GM18873 (cell line): ENCODE results near the gene FRMPD4.

Experiments
- ATAC-seq: cut with Tn5 transposase; IDR thresholded peaks from one replicate; pipeline ENCODE4 v1.9.1; 2021; ENCODE audit warnings: mild to moderate bottlenecking, moderate library complexity, moderate number of reproducible peaks; ENCODE audit not compliant: unreplicated experiment, low FRiP score

FRMPD4 gene

GRCh38 chrX:12711435-12712040, 573.3 kb downstream of the FRMPD4 start:
- no peak for ATAC-seq

DNA sequence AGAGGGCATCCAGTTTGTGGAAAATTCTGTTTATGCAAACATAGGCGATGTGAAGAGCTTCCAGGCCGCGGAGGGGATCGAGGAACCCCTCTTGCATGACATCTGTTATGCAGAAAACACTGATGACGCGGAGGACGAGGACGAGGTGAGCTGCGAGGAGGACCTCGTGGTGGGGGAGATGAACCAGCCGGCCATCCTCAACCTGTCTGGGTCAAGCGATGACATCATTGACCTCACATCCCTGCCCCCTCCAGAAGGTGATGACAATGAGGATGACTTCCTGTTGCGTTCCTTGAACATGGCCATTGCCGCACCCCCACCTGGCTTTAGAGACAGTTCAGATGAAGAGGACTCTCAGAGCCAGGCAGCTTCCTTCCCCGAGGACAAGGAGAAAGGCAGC, 578.3 kb downstream of the FRMPD4 start:
- ATAC-seq = no peak

- ATAC-seq = no peak
These were observed 581.6 kb downstream of the FRMPD4 start for GRCh38 chrX:12719837-12720236.

GRCh38 chrX:12721042-12721441, 582.8 kb downstream of the FRMPD4 start:
- no peak for ATAC-seq

DNA sequence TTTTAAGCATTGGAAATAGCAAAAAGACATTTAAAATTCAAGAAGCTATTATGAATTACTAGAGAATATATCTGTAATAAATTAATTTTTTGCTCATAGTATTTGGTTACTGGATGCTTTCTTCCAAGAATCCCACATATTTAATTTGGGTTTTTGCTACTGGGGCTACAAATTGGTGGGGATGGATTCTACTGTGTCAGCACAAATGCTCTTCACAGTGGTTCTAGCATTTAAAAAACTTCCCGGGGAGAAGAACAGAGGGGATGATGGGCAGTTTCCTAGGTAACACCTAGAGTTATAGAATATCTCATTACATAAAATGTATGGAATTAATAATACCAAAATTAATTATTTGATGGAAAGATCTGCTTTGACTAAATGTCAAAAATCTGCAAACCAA, 584.0 kb downstream of the FRMPD4 start:
- no peak for ATAC-seq

GRCh38 chrX:12741416-12741815, 603.1 kb downstream of the FRMPD4 start:
- ATAC-seq = no peak

- no peak for ATAC-seq
These were observed 609.2 kb downstream of the FRMPD4 start for GRCh38 chrX:12747433-12747832.

DNA sequence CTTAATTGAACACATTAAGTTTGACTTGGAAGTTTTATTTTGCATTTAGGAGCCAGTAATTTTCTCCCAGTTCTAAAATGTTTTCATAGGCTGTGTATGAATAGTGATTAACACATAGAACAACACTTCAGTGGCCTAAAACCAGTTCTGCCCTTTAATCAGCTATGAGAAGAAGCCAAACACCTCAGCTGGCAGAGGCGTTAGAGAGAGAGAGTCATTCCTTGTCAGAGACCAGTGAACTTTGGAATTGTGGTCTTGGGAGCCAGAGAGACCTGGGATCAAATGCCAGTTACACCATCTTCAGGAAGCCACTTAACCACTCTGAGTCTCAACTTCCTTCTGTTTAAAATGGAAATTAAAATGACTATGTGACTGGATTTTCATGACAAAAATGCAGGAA, 613.6 kb downstream of the FRMPD4 start:
- ATAC-seq = no peak

DNA sequence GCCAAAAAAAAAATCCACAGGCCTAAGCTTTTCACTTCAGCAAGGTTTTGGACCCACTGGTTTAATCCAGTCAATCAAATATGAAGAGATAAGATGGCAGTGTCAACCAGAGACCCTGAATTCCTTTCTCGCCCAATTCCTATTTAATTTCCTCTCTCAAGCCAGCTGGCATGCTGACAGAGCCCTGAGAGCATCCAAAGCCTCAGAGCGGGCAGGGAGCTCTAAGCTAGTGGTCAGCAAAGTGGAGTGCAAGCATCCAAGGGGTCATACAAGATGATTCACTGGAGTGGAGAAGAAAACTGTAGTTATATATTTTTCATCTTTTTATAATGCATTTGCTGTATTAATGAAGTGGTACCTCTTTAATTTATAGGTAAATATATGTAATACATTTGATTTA, 615.1 kb downstream of the FRMPD4 start:
- no peak for ATAC-seq

GRCh38 chrX:12758291-12758690, 620.0 kb downstream of the FRMPD4 start:
- ATAC-seq = no peak

GRCh38 chrX:12767856-12768255, 629.6 kb downstream of the FRMPD4 start:
- no peak for ATAC-seq

DNA sequence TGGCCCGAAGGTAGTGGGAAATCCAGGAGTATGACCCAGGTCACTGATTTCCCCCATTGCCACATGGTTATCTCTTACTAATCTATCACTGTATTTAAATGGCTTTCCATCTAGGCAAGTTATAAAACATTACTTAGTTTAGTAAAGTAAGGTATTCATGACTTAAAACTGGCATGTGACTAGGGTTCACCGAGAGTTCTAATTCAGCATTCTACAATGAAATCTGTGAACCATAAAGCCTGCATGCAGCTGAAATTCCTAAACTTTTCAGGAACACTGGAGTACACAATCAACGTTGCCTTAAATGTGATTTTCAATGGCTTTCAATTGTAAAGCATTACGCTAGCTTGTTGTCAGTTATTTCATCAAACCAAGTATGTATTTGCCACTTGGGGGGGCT, 630.2 kb downstream of the FRMPD4 start:
- no peak for ATAC-seq

DNA sequence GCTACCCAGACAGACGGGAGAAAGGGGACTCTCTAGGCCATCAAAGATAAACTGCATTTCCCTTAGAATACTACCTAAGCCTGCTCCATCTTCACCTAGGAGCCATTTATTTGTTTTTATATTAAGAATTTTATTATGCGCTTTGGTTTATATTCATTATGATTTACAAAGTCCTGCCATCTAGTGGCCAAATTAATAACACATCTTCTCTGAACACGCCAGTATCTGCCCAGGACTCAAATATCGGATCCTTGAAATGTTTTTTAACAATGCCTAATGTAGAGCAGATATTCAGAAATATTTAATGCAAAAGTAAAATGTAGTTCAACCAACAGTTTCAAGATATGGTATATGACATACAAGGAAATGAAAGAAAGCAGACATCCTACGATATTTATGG, 632.2 kb downstream of the FRMPD4 start:
- no peak for ATAC-seq

DNA sequence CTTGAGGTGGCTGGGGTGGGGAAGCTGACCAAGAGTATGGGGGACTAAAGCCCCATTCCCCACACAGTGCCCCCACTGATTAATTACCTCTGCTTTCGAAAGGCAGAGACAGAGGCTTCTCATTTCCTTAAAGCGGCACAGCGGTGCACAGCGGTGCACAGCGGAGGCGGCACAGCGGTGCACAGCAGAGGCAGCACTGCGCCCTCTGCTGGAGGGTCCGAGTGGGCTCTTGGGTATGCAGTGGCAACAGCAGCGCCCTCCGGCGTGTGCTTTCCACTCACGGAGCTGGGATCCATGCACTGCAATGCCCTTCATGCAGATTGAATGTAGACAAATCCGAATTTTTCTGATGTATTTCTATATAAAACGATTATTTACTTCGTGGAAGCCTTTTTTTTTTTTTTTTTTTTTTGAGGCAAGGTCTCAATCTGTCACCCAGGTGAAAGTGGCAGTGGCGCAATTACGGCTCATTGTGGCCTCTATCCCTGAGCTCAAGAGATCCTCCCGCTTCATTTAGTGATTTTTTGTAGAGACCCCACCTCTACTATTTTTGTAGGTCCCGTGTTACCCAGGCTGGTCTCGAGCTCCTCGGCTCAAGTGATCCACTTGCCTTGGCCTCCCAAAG, 633.3 kb downstream of the FRMPD4 start:
- ATAC-seq = peak; percentile 95
